Breast epithelium (tissue), 3 donors: ENCODE measurements around the gene FAM170B.

Source experiments
- POLR2A ChIP-seq: fragments of 450-650 bp; IDR thresholded peaks from one replicate; pipeline ENCODE4 v1.6.1; 2016; ENCODE audit warnings: antibody characterized with exemption, mild to moderate bottlenecking, moderate library complexity
- TF ChIP-seq, protein P1 (sequence below), 3 donors: fragments of 450-650 bp; IDR thresholded peaks; one replicate each; pipeline ENCODE4 v1.5.1; 2016 to 2017; ENCODE audit warnings: antibody characterized with exemption in 3 of 3, mild to moderate bottlenecking in 3 of 3, moderate library complexity in 3 of 3

DNA sequence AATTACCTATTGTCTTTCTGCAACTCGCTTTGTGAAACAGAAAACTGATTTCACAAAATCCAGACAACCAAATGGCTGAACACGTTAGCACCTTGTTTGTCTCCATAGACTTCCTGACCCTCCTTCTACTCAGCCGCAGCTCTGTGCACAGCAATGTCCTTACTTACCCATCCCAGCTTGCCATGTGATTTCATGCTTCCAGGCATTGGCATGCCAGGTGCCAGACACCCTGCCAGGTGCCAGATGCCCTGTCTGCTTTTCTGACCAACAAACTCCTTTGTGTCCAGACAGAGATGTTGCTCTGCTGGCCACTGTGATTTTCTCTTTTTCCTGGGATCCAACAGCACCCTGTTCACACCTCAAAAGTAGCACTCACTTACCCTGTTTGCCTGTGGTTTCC is 16.1 kb upstream of the FAM170B start:
- TF ChIP-seq POLR2A, result no peak
- TF ChIP-seq, protein P1, sequence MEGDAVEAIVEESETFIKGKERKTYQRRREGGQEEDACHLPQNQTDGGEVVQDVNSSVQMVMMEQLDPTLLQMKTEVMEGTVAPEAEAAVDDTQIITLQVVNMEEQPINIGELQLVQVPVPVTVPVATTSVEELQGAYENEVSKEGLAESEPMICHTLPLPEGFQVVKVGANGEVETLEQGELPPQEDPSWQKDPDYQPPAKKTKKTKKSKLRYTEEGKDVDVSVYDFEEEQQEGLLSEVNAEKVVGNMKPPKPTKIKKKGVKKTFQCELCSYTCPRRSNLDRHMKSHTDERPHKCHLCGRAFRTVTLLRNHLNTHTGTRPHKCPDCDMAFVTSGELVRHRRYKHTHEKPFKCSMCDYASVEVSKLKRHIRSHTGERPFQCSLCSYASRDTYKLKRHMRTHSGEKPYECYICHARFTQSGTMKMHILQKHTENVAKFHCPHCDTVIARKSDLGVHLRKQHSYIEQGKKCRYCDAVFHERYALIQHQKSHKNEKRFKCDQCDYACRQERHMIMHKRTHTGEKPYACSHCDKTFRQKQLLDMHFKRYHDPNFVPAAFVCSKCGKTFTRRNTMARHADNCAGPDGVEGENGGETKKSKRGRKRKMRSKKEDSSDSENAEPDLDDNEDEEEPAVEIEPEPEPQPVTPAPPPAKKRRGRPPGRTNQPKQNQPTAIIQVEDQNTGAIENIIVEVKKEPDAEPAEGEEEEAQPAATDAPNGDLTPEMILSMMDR (IDR thresholded peaks at IDR 0.05), result no peak
